Fibroblast of pulmonary artery (primary cell): ENCODE data around the gene RNF138.
"Not testable (repeated sequence)": the region's sequence is repeated elsewhere in the genome, so short reads cannot be mapped to it uniquely, and the experiment has no call there.

ENCODE experiments used
- DNase-seq: peaks from one replicate; pipeline ENCODE4 v3.0.0-alpha.2; 2010; ENCODE audit warnings: low read depth
- H3K4me3 ChIP-seq: replicated peaks from 2 replicates; pipeline ENCODE4 v1.5.1; 2011; ENCODE audit warnings: low read depth, mild to moderate bottlenecking, control low read depth, low read length, moderate library complexity
- TF ChIP-seq, protein P1 (sequence below): IDR thresholded peaks from 2 replicates; pipeline ENCODE4 v1.5.1; 2011; ENCODE audit warnings: mild to moderate bottlenecking, control low read depth, low read length, inconsistent platforms; ENCODE audit errors: missing control alignments

Gene RNF138

DNA sequence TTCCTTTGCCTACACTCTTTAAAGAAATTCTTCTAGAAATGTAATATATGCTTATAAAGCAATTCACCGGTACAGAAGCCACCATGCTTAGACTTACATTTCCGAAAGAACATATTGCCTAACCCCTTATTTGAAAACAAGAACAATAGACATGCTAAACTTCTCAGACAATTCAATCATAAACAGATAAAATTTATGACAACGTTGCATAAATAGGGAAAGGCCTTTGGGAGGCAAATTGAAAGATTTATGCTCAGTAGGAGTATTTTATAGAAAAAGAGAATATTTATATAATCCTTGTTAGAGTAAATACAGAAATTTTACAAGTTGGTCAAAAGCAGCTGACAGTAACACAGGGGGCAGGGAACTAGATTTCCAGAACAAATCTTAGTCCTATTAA lies 82.0 kb downstream of the RNF138 start:
- no peak for DNase-seq
- H3K4me3 ChIP-seq = no peak overlapping the region
- TF ChIP-seq, protein P1, sequence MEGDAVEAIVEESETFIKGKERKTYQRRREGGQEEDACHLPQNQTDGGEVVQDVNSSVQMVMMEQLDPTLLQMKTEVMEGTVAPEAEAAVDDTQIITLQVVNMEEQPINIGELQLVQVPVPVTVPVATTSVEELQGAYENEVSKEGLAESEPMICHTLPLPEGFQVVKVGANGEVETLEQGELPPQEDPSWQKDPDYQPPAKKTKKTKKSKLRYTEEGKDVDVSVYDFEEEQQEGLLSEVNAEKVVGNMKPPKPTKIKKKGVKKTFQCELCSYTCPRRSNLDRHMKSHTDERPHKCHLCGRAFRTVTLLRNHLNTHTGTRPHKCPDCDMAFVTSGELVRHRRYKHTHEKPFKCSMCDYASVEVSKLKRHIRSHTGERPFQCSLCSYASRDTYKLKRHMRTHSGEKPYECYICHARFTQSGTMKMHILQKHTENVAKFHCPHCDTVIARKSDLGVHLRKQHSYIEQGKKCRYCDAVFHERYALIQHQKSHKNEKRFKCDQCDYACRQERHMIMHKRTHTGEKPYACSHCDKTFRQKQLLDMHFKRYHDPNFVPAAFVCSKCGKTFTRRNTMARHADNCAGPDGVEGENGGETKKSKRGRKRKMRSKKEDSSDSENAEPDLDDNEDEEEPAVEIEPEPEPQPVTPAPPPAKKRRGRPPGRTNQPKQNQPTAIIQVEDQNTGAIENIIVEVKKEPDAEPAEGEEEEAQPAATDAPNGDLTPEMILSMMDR = no peak

DNA sequence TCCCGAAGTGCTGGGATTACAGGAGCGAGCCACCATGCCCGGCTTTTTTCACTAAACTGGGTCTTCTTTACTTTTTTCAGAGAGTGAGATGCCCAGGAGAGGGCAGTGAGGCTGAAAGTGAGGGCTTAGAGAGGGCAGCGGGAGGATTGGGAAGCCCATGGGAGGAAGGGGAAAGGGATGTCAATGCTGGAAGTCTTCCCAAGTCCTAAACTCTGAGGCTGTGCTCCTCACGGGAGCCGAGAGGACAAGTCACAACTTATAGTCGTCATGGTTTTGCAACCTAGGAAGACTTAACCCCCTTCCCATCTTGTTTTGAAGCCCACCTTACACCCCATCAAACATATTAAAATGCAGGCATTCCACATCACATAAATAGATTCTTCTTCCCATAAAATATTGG lies 83.0 kb downstream of the RNF138 start:
- H3K4me3 ChIP-seq = no peak overlapping the region
- TF ChIP-seq, protein P1 = no peak
- DNase-seq = no peak

DNA sequence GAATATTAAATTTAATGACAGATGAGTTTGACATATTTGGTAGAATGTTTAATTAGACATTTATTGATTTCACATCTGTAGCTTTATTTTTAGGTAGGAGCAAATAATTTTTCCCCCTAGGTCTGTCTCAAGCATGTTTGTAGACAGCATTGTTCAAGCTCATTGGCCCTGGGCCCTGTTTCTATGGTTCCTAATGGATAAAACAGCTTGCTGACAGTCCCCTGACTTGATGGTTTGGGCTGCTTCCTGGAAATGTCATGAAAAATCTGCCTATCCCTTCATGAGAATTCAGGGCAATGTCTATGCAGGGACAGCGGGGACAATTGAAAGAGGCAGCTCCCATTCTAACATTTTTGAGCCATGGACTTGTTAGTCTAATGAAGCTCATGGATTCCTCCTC lies 83.6 kb downstream of the RNF138 start:
- DNase-seq = no peak
- no peak overlapping the region for H3K4me3 ChIP-seq
- TF ChIP-seq, protein P1 = no peak

DNA sequence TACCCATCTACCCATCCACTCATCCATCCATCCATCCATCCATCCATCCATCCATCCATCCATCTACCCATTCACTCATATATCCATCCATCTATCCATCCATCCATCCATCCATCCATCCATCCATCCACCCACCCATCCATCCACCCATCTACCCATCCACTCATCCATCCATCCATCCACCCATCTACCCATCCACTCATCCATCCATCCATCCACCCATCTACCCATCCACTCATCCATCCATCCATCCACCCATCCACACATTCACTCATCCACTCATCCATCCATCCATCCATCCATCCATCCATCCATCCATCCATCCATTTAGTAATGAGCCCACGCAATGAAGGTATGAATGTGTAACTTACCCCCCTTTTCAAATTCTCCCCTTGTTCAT lies 85.1 kb downstream of the RNF138 start:
- DNase-seq, H3K4me3 ChIP-seq: not testable (repeated sequence)

DNA sequence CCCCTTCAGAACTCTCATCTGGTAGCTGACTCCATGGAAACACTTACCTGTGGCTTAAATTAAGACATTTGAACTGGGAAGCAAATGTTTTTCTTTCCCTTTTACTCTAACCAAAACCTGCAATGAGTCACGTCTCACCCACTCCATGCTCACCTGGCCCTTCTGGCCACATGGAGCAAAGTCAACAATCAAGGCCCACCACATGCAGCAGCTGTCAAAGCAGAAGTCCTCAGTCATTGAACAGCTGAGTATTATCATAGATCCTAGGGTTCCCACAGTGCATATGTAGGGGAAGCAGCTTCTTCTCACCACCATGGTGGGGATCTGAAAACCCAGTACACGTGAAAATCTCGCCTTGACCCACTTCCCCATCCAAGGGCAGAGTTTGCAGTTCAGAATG lies 85.9 kb downstream of the RNF138 start:
- DNase-seq = no peak
- H3K4me3 ChIP-seq = no peak overlapping the region
- TF ChIP-seq, protein P1 = no peak
